K562 (cell line): Measurements from ENCODE around the gene TGDS.

ENCODE experiments used
- POLR3A ChIP-seq: IDR thresholded peaks from 2 replicates; pipeline ENCODE4 v1.6.1; 2011; ENCODE audit warnings: borderline replicate concordance, mild to moderate bottlenecking, moderate library complexity; ENCODE audit not compliant: insufficient read length, insufficient read depth; ENCODE audit errors: extremely low read depth
- STAG1 ChIP-seq: sonication (generic); formaldehyde crosslinking; IDR thresholded peaks from 2 replicates; pipeline ENCODE4 v1.5.0; 2020; ENCODE audit warnings: missing genetic modification reagents, borderline replicate concordance
- YY1 ChIP-seq, 3 experiments: IDR thresholded peaks; 2 replicates each; pipeline ENCODE4 v1.6.1; 2011; ENCODE audit warnings: low read length in 2 of 3, mild to moderate bottlenecking in 2 of 3, moderate library complexity in 2 of 3, borderline replicate concordance in 1 of 3, control low read depth in 1 of 3, low read depth in 1 of 3; ENCODE audit not compliant: insufficient read depth in 3 of 3, insufficient replicate concordance in 2 of 3, control insufficient read depth in 1 of 3, insufficient read length in 1 of 3; ENCODE audit errors: extremely low read depth in 1 of 3

GRCh38 chr13:94559222-94559795, 36.6 kb downstream of the TGDS start:
- TF ChIP-seq POLR3A: no peak
- TF ChIP-seq YY1 (IDR thresholded peaks at IDR 0.05; ENCODE audit: borderline replicate concordance in 1 of 3, control insufficient read depth in 1 of 3, extremely low read depth in 1 of 3, insufficient read depth in 3 of 3, insufficient read length in 1 of 3, insufficient replicate concordance in 2 of 3, low read depth in 1 of 3, low read length in 2 of 3): no peak
- no peak for TF ChIP-seq STAG1 (CRISPR knock-in tag)
